IMR-90 (cell line): ENCODE results near the gene SNRPD3.

Experiments used
- CEBPB ChIP-seq: IDR thresholded peaks from 2 replicates; pipeline ENCODE4 v1.6.1; 2012; ENCODE audit warnings: low read depth, low read length, improper control_type of control experiment
- CHD1 ChIP-seq: IDR thresholded peaks from 2 replicates; pipeline ENCODE4 v1.6.1; 2012; ENCODE audit warnings: low read depth, low read length, improper control_type of control experiment
- MAFK ChIP-seq: IDR thresholded peaks from 2 replicates; pipeline ENCODE4 v1.6.1; 2012; ENCODE audit warnings: low read depth, low read length, improper control_type of control experiment
- MXI1 ChIP-seq: IDR thresholded peaks from 2 replicates; pipeline ENCODE4 v1.6.1; 2012; ENCODE audit warnings: low read depth, mild to moderate bottlenecking, low read length, moderate library complexity, borderline replicate concordance
- NFE2L2 ChIP-seq: fragments of 150-350 bp; IDR thresholded peaks from 2 replicates; pipeline ENCODE4 v1.6.1; 2016; ENCODE audit warnings: low read depth, mild to moderate bottlenecking, low read length
- POLR2A ChIP-seq: IDR thresholded peaks from 2 replicates; pipeline ENCODE4 v1.6.1; 2012; ENCODE audit warnings: mild to moderate bottlenecking, low read depth, low read length
- RAD21 ChIP-seq: IDR thresholded peaks from 2 replicates; pipeline ENCODE4 v1.6.1; 2012; ENCODE audit warnings: low read length, improper control_type of control experiment
- RFX5 ChIP-seq: IDR thresholded peaks from 2 replicates; pipeline ENCODE4 v1.8.0; 2012; ENCODE audit warnings: low read depth, mild to moderate bottlenecking, low read length, moderate library complexity
- TF ChIP-seq, protein P1 (sequence below): fragments of 150-350 bp; IDR thresholded peaks from 2 replicates; pipeline ENCODE4 v1.6.1; 2017; ENCODE audit warnings: mild to moderate bottlenecking, antibody characterized with exemption, low read length, low read depth
- TF ChIP-seq, protein P2 (sequence below): conservative IDR thresholded peaks from 2 replicates; pipeline ENCODE4 v1.5.1; 2012; ENCODE audit warnings: mild to moderate bottlenecking, low read depth, low read length, improper control_type of control experiment

DNA sequence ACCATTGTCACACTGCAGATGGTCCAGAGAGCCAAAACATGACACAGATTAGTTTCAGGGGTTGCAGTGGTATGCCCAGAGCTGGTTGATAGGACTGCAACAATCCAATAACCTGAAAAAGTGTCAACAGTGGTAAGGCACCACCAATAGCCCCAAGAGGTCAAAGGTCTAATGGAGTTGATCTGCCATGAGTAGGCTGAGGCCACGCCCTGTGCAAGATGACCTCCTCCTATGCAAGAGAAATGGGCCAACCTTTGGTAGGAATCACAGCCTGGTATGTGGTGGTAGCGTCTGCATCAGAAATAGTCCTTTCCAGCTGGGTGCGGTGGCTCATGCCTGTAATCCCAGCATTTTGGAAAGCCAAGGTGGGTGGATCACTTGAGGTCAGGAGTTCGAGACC lies 20.5 kb upstream of the SNRPD3 start:
- no peak for TF ChIP-seq POLR2A
- TF ChIP-seq, protein P1, sequence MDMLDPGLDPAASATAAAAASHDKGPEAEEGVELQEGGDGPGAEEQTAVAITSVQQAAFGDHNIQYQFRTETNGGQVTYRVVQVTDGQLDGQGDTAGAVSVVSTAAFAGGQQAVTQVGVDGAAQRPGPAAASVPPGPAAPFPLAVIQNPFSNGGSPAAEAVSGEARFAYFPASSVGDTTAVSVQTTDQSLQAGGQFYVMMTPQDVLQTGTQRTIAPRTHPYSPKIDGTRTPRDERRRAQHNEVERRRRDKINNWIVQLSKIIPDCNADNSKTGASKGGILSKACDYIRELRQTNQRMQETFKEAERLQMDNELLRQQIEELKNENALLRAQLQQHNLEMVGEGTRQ: no peak
- TF ChIP-seq, protein P2, sequence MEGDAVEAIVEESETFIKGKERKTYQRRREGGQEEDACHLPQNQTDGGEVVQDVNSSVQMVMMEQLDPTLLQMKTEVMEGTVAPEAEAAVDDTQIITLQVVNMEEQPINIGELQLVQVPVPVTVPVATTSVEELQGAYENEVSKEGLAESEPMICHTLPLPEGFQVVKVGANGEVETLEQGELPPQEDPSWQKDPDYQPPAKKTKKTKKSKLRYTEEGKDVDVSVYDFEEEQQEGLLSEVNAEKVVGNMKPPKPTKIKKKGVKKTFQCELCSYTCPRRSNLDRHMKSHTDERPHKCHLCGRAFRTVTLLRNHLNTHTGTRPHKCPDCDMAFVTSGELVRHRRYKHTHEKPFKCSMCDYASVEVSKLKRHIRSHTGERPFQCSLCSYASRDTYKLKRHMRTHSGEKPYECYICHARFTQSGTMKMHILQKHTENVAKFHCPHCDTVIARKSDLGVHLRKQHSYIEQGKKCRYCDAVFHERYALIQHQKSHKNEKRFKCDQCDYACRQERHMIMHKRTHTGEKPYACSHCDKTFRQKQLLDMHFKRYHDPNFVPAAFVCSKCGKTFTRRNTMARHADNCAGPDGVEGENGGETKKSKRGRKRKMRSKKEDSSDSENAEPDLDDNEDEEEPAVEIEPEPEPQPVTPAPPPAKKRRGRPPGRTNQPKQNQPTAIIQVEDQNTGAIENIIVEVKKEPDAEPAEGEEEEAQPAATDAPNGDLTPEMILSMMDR: no peak
- TF ChIP-seq MAFK: no peak
- no peak for TF ChIP-seq NFE2L2
- TF ChIP-seq CHD1: no peak
- no peak for TF ChIP-seq RFX5
- TF ChIP-seq MXI1: no peak
- TF ChIP-seq CEBPB: no peak
- no peak for TF ChIP-seq RAD21
